Measurements from ENCODE around the gene ST8SIA1. TPM values are rescaled to one million over a fixed set of nuclear protein-coding genes. Genes with fewer than 3 reads are reported as not detected.

Gene ST8SIA1
- total RNA-seq, 1 experiment from 2014 or later = not detected

GRCh38 chr12:22284871-22285270, 49.6 kb downstream of the ST8SIA1 start:
- Mint-ChIP-seq H3K36me3 (ENCODE audit: insufficient read depth in 1 of 3, low read depth in 3 of 3) (no peaks in the 10 kb centered on the region), H3K4me1 (peaks cover 18 to 23% of the 10 kb centered on the region in 2 experiments), H3K9me3 (no peaks in the 10 kb centered on the region), H3K27me3 (ENCODE audit: low read depth) (peaks cover 9% of the 10 kb centered on the region; the same call in 1 of the 2 replicates), H3K27ac (no peak overlapping the region), H3K4me3 (no peak overlapping the region)
- WGBS (ENCODE audit: extremely low coverage, insufficient read length, low lambda C conversion rate) = no CpG with 5 or more reads among the region's 1 CpG
- no peak overlapping the region for H2BK12ac ChIP-seq (ENCODE audit: insufficient read length, low read depth, low read length)
- no peak overlapping the region for H3K27ac ChIP-seq (ENCODE audit: insufficient read length, low read depth, low read length)
- no peak overlapping the region for H4K91ac ChIP-seq (ENCODE audit: insufficient read length, low read depth, low read length)
- H3K23me2 ChIP-seq (ENCODE audit: insufficient read length, low read depth, low read length, poor library complexity, severe bottlenecking) = no peaks in the 10 kb centered on the region
- no peak overlapping the region for H2BK20ac ChIP-seq (ENCODE audit: low read depth, low read length, poor library complexity, severe bottlenecking)
- no peak overlapping the region for H3K23ac ChIP-seq (ENCODE audit: insufficient read length, low read depth, low read length)
- no peak overlapping the region for H2AK5ac ChIP-seq (ENCODE audit: insufficient read length, low read length)
- no peaks in the 10 kb centered on the region for H3K79me1 ChIP-seq (ENCODE audit: insufficient read depth, low read depth, low read length, poor library complexity, severe bottlenecking)
- no peak overlapping the region for H4K5ac ChIP-seq (ENCODE audit: insufficient read length, low read depth, low read length)
- no peaks in the 10 kb centered on the region for H3K79me2 ChIP-seq (ENCODE audit: insufficient read depth, low read length)
- no peak overlapping the region for H3K4ac ChIP-seq (ENCODE audit: low read depth, low read length)
- DNase-seq = no peak
- no peak overlapping the region for H3K14ac ChIP-seq (ENCODE audit: insufficient read depth, low read length)
- H3K56ac ChIP-seq (ENCODE audit: insufficient read length, low read depth, low read length) = no peak overlapping the region
- peaks cover 5% of the 10 kb centered on the region; the same call in 1 of the 2 replicates for H3K4me1 ChIP-seq (ENCODE audit: insufficient read depth, low read length)
- H3K27me3 ChIP-seq (ENCODE audit: insufficient read depth, low read length) = no peaks in the 10 kb centered on the region
- H3K9ac ChIP-seq (ENCODE audit: extremely low read depth, insufficient read length, low read length) = no peak overlapping the region
- H3T11ph ChIP-seq (ENCODE audit: low read length) = no peak overlapping the region
- H3K9me3 ChIP-seq (ENCODE audit: control insufficient read depth, low read depth, low read length) = no peaks in the 10 kb centered on the region
- no peak overlapping the region for H3K18ac ChIP-seq (ENCODE audit: insufficient read length, low read depth, low read length)
- no peak overlapping the region for H2AFZ ChIP-seq (ENCODE audit: low read length)
- no peak overlapping the region for H2BK5ac ChIP-seq (ENCODE audit: insufficient read length, low read length)
- TF ChIP-seq CTCF (conservative IDR thresholded peaks at IDR 0.05) = no peak
- H4K20me1 ChIP-seq (ENCODE audit: control insufficient read depth, insufficient read depth, insufficient read length) = no peaks in the 10 kb centered on the region
- no peak overlapping the region for H2BK15ac ChIP-seq (ENCODE audit: low read depth, low read length)
- H2BK120ac ChIP-seq (ENCODE audit: low read depth, low read length, poor library complexity, severe bottlenecking) = no peak overlapping the region
- H4K8ac ChIP-seq (replicated peaks; ENCODE audit: insufficient read length, low read depth, low read length) = no peak overlapping the region
- no peak overlapping the region for H3K4me2 ChIP-seq (ENCODE audit: insufficient read depth, insufficient read length, low read length)
